Measurements from ENCODE around the gene SMIM24. TPM values are rescaled to one million over a fixed set of nuclear protein-coding genes. Genes with fewer than 3 reads are reported as not detected.
A peak's percentile ranks its signal among the peaks of the same experiment; 100 is the strongest.

The SMIM24 gene
- total RNA-seq, 1 experiment from 2014 or later, result 1.9 TPM

- Histone ChIP-seq H3K79me2 (ENCODE audit: insufficient read depth, low read length) (no peaks in the 10 kb centered on the region), H3K27ac (ENCODE audit: insufficient read length, low read depth, low read length) (no peak overlapping the region), H4K20me1 (ENCODE audit: control insufficient read depth, insufficient read depth, insufficient read length) (no peaks in the 10 kb centered on the region), H3K56ac (ENCODE audit: insufficient read length, low read depth, low read length) (no peak overlapping the region), H4K91ac (ENCODE audit: insufficient read length, low read depth, low read length) (no peak overlapping the region), H3K79me1 (ENCODE audit: insufficient read depth, low read depth, low read length, poor library complexity, severe bottlenecking) (no peaks in the 10 kb centered on the region), H3K4me1 (ENCODE audit: insufficient read depth, low read length) (no peaks in the 10 kb centered on the region), H3K9me3 (ENCODE audit: control insufficient read depth, low read depth, low read length) (no peaks in the 10 kb centered on the region), H3K18ac (ENCODE audit: insufficient read length, low read depth, low read length) (no peak overlapping the region), H2BK5ac (ENCODE audit: insufficient read length, low read length) (no peak overlapping the region), H3K23me2 (ENCODE audit: insufficient read length, low read depth, low read length, poor library complexity, severe bottlenecking) (no peaks in the 10 kb centered on the region), H2BK120ac (ENCODE audit: low read depth, low read length, poor library complexity, severe bottlenecking) (no peak overlapping the region), H2AFZ (ENCODE audit: low read length) (no peak overlapping the region), H3K9ac (ENCODE audit: extremely low read depth, insufficient read length, low read length) (no peak overlapping the region), H2BK12ac (ENCODE audit: insufficient read length, low read depth, low read length) (no peak overlapping the region), H3K23ac (ENCODE audit: insufficient read length, low read depth, low read length) (no peak overlapping the region), H3T11ph (ENCODE audit: low read length) (no peak overlapping the region), H2AK5ac (ENCODE audit: insufficient read length, low read length) (no peak overlapping the region), H2BK20ac (ENCODE audit: low read depth, low read length, poor library complexity, severe bottlenecking) (no peak overlapping the region), H3K27me3 (ENCODE audit: insufficient read depth, low read length) (no peaks in the 10 kb centered on the region), H3K4ac (ENCODE audit: low read depth, low read length) (no peak overlapping the region), H3K4me2 (ENCODE audit: insufficient read depth, insufficient read length, low read length) (no peak overlapping the region), H4K8ac (replicated peaks; ENCODE audit: insufficient read length, low read depth, low read length) (no peak overlapping the region), H3K14ac (ENCODE audit: insufficient read depth, low read length) (no peak overlapping the region), H4K5ac (ENCODE audit: insufficient read length, low read depth, low read length) (no peak overlapping the region), H2BK15ac (ENCODE audit: low read depth, low read length) (no peak overlapping the region)
- DNase-seq, result no peak
- Mint-ChIP-seq H3K27ac (no peak overlapping the region), H3K4me3 (no peak overlapping the region), H3K27me3 (ENCODE audit: low read depth) (no peaks in the 10 kb centered on the region), H3K4me1 (no peaks in the 10 kb centered on the region), H3K36me3 (ENCODE audit: insufficient read depth in 1 of 3, low read depth in 3 of 3) (peaks cover 12 to 36% (median 33%) of the 10 kb centered on the region in 3 experiments; a peak in 6 of 7 replicates), H3K9me3 (no peaks in the 10 kb centered on the region)
- no CpG with 5 or more reads among the region's 28 CpGs for WGBS (ENCODE audit: extremely low coverage, insufficient read length, low lambda C conversion rate)
- TF ChIP-seq, protein P1, sequence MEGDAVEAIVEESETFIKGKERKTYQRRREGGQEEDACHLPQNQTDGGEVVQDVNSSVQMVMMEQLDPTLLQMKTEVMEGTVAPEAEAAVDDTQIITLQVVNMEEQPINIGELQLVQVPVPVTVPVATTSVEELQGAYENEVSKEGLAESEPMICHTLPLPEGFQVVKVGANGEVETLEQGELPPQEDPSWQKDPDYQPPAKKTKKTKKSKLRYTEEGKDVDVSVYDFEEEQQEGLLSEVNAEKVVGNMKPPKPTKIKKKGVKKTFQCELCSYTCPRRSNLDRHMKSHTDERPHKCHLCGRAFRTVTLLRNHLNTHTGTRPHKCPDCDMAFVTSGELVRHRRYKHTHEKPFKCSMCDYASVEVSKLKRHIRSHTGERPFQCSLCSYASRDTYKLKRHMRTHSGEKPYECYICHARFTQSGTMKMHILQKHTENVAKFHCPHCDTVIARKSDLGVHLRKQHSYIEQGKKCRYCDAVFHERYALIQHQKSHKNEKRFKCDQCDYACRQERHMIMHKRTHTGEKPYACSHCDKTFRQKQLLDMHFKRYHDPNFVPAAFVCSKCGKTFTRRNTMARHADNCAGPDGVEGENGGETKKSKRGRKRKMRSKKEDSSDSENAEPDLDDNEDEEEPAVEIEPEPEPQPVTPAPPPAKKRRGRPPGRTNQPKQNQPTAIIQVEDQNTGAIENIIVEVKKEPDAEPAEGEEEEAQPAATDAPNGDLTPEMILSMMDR (conservative IDR thresholded peaks at IDR 0.05), result peak; percentile 53
Measured at GRCh38 chr19:3526507-3527237, 46.3 kb upstream of the SMIM24 start.

Measured in H9 (cell line).